GM08714 (cell line): ENCODE data around the gene FBXW12.

Experiments used
- H3K4me3 ChIP-seq: fragments of 200-500 bp; sonication (Bioruptor generic); 2 replicates; pipeline ENCODE4 v1.5.1; 2014; ENCODE audit warnings: mild to moderate bottlenecking, low read length, inconsistent platforms
- ZNF274 ChIP-seq: IDR thresholded peaks from 2 replicates; pipeline ENCODE4 v1.6.1; 2012; ENCODE audit warnings: mild to moderate bottlenecking, low read depth, low read length

The FBXW12 gene

DNA sequence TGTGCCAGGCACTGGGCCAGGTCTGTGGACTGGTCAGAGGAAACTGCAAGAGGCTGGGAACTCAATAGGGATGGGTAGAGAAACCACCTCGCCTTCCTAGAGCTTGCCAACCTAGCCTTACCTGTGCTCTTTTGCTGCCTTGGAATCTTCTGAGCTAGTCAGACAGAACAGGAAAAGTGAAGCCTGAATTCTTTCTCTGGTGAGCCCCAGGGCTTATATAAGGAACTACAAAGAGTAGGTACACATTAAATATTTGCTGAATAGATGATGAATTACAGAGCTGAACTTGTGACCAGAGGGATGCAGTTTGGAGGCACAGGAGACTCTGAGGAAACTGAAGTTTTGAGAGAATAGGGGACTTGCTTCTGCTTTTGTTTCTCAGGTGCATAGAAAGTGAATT lies 15.6 kb upstream of the FBXW12 start:
- no peak for TF ChIP-seq ZNF274
- H3K4me3 ChIP-seq: no peak overlapping the region

DNA sequence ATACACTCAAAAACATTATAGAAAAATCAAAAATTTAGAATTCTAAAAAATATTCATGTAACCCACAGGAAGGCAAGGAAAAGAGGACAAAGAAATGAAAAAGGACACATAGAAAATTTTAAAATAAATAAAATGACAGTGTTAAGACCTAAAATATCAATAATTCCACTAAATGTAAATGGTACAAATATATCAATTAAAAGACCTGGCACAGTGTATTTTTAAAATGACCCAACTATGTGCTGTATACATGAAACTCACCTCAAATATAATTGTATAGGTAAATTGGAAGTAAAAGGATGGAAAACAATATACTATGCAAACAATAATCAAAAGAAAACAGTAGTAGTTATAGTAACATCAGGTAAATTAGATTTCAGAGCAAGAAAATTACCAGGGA lies 10.1 kb upstream of the FBXW12 start:
- H3K4me3 ChIP-seq: no peak overlapping the region
- no peak for TF ChIP-seq ZNF274

DNA sequence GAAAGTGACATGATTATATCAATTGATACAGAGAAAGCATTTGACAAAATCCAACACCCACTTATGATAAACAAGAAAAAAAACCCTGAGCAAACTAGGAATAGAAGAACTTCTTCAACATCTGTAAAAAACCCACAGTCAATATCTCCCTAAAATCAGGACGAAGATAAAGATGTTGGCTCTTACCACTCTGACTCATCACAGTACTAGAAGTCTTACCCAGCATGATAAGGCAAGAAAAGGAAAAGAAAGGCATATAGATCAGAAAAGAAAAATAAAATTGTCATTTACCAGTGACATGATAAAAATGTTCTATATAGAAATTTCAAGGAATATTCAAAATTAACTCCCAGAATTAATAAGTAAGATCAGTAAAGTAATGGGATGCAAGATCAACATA lies 7.2 kb upstream of the FBXW12 start:
- no peak for TF ChIP-seq ZNF274
- H3K4me3 ChIP-seq: no peak overlapping the region

DNA sequence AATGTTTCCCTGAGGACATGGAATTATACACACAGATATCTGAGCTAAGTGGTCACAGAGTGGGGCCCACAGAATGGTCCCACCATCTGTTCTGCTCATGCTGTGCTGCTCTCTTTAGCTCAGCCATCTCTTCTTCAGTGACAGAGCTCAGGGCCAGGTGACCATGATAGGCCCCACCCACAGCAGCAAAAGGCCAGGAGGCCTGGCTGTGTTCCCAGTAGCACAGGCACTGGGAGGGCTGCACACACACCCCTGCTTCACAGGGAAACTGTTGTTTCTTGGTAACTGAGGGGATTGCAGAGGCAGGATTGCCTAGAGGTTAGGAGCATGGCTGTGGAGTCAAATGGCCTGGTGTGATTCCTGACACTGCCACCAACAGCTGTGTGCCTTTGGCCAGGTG lies 4.8 kb upstream of the FBXW12 start:
- no peak for TF ChIP-seq ZNF274
- H3K4me3 ChIP-seq: no peak overlapping the region

DNA sequence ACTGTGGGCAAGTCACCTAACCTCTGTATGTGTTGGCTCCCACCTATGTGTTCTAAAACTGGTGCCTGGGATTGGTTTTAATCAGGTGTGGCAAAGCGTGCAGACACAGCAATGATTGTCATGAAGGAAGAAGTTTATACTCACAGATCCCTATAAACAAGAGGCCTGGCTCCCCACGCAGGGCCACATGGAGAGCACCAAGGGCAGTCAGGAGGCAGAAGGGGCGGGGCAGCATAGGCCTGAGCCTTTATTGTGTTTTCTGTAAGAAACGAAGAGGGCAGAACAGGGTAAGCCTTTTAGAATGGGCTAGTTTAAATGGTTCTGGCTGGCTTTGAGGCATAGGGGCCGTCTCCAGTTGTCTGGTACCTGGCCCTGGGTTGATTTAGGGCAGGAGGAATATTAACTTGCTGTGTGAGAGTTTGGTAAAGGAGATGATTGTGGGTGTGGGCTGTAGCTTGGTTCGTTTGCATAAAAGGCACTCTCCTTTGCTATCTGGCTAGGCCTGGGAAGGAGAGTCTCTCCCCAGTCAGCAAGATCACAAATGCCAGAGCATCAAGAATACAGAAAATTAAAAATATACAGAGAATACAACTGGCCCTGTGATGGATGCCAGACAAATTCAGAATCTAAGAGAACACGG lies 2.2 kb upstream of the FBXW12 start:
- no peak overlapping the region for H3K4me3 ChIP-seq
- TF ChIP-seq ZNF274: no peak

DNA sequence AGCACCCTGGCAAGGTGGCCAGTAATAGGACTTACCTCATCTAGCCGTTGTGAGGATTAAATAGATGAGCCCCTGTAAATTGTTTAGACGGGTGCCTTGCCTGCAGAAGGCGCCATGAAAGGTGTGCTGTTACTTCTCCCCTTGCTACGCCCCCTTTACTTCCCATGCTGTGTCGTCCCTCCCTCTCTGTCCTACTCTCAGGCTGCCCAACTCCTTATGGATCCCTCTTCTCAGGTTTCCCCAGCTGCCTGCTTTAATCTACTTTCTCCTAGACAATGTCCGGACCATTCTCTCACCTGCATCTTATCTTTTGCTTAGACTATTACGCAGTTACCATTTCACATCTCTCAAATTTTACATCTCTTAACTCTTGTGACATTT lies 1.7 kb upstream of the FBXW12 start:
- no peak for TF ChIP-seq ZNF274
- H3K4me3 ChIP-seq: no peak overlapping the region

DNA sequence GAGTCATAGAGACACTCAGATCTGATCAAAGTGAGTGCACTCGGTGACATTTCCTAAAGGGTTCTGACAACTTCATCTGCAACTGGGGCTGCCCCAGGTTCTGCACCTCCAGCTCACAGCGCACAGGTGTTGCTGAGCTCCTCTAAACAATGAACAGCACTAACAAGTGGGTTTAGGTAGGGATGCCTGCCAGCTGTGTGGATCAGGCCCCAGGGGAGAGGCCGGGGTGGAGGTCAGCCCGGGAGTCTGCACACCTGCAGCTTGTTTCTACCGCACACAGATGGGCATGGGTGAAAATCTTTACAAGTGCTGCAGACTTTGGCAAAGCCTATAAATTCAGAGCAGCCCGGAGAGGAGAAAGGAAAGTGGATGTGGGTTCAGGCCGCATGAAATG lies 355 bp downstream of the FBXW12 start:
- TF ChIP-seq ZNF274: no peak
- H3K4me3 ChIP-seq: no peak overlapping the region

DNA sequence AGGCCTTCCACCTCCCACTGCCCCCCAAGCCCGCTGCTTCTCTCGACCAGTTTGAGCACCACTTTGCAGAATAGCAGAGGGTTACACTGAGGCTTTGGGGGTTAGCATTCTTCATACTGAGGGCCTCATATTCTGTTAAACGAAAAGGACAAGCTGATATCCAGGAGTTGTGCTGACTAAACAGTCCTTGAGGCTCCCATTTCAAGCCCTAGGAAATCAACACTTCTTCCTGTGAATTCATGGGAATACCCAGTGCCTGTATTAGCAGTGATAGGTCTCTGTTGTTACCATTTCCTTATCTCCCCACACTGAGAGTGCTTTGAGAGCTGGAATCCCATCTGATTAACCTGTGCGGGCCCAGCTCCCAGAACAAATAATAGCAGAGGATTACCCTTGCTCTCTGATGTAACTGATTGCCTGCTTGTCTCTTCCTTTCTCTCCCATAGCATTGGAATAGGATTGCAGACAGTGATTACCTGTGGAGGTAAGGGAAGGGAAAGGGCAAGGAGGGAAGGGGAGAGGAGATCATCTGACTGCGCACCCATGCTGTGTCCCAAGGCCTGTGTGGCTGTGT lies 930 bp downstream of the FBXW12 start:
- no peak overlapping the region for H3K4me3 ChIP-seq
- TF ChIP-seq ZNF274: no peak

DNA sequence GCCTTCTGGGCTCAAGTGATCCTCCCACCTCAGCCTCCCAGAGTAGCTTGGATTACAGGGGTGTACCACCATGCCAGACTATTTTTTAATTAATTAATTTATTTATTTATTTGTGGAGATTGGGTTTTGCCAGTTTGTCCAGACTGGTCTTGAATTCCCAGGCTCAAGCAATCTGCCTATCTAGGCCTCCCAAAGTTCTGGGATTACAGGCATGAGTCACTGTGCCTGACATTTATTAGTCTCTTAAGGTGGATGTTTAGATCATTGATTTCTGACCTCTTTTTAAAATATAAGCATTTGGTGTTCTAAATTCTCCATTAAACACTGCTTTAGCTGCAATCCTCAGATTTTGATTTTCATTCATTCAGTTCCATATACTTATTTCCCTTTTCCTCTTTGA lies 15.6 kb downstream of the FBXW12 start:
- no peak for TF ChIP-seq ZNF274
- H3K4me3 ChIP-seq: no peak overlapping the region

DNA sequence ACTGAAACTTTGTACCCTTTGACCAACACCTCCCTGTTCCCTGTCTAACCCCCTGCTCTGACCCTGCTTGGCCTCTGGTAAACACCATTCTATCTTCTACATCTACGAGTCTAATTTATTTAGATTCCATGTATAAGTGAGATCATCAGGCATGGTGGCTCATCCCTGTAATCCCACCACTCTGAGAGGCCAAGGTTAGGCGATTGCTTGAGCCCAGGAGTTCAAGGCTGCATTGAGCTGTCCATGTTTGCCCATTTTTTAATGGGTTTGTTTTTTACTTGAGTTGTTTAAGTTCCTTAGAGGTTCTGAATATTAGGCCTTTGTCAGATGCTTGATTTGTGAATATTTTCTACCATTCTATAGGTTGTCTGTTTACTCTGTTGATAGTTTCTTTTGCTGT lies 16.9 kb downstream of the FBXW12 start:
- no peak for TF ChIP-seq ZNF274
- no peak overlapping the region for H3K4me3 ChIP-seq

DNA sequence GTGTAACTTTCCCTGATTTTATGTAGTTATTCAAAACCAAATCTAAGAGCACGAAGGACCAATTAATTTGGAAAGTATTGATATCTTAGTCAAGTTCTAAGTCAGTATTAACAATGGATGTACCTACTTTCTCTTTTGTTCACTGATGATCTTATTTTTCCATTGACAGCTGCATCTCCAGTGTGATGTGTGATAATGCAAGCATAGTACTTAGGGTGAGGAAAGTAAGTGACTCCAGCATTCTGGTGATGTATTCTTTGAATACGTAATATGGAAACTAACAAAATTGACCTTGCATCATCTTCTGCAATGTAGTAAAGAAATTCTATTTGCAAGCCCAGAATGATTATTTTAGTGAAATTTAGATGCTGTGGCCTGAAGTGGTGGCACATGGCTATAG lies 22.4 kb downstream of the FBXW12 start:
- no peak overlapping the region for H3K4me3 ChIP-seq
- TF ChIP-seq ZNF274: no peak

DNA sequence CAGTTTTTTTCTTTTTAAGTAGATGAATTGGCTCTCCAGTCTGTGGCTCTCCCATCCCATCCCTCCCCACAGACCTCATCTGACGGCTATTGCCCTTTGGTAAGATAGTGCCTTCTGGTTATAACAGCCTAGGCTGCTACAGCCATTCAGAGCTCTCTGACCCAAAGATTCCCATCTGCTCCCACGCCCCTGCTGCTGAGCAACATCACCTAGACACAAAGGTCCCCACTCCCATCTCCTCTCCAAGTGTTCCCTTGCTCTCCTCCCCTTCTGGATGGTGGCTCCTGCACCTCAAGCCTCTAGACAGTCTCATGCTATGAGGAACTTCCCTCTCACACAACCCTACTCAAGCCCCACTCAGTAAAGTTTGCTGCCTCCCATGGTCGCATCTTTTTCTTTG lies 23.7 kb downstream of the FBXW12 start:
- TF ChIP-seq ZNF274: no peak
- H3K4me3 ChIP-seq: no peak overlapping the region

DNA sequence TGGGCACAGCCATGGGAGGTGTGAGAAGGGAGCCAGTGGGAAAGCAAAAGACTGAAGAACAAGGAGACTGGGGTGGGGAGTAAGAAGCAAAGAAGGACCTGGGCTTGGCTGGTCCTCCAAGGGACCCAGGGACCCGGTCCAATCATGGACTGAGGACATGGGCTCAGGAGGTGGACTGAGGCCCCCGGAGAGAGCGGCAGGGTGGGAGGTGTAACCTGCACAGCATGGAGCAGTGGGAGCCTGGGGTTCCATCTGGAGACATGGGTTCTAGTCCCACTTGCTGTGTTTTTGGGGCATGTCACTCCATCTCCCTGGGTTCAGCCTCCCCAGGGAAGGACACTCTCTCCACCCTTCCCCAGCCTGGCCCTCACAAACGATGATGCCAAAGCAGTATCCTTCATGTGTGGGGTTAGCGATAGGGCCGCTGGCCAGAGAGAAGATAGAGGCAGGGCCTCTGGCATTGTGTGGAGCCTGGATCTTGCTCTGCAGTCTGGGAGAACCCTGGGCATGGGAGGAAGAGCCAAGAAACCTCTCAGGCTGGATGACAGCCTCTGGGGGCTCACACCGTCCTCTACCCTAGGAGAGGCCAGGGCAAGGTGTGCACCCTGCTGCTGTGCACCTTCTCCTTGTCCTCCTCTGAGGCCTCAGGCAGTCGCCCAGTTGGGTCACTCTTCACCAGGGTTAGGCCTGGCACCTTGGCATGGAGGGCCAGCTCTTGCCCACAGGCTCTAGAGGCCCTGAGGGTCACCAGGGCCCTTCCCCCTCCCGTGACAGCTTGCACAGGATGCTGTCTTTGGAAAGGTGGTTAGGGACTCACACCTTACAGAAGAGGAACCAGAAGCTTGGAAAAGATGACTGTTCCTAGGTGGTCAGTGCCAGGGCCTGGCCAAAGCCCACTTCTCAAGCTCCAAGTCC lies 26.0 kb downstream of the FBXW12 start:
- H3K4me3 ChIP-seq: no peak overlapping the region
- TF ChIP-seq ZNF274: no peak

DNA sequence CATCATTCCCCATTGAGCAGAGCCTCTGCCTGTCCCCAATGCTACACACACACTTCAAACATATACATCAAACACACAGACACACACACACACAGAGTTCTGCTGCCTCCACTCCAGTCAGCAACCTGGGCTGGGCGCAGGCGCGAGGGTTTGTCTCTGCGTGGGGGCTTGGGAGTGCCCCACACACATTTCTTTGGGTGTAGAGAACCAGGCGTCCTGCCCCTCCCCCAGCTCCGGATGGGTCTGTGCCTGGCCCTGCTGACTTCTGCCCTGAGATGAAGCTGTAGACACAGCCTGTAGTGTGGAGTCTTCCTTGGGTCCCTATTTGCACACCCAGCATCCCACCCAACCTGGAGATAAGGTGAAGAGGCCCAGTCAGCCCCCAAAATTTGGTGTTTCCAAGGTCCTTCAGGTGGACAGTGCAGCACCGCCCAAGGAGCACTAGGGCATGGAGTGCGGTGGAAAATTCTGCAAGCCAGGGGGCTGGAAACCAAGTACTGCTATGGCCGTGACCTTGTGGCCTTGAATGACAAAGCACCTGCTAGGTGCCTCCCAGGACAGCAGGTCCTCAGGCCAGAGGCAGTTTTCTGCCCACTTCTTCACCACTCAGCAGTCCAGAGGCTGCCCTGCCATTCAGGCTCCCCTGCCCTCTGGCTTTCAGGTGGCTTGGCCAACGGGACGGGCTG lies 26.8 kb downstream of the FBXW12 start:
- no peak for TF ChIP-seq ZNF274
- H3K4me3 ChIP-seq: no peak overlapping the region

DNA sequence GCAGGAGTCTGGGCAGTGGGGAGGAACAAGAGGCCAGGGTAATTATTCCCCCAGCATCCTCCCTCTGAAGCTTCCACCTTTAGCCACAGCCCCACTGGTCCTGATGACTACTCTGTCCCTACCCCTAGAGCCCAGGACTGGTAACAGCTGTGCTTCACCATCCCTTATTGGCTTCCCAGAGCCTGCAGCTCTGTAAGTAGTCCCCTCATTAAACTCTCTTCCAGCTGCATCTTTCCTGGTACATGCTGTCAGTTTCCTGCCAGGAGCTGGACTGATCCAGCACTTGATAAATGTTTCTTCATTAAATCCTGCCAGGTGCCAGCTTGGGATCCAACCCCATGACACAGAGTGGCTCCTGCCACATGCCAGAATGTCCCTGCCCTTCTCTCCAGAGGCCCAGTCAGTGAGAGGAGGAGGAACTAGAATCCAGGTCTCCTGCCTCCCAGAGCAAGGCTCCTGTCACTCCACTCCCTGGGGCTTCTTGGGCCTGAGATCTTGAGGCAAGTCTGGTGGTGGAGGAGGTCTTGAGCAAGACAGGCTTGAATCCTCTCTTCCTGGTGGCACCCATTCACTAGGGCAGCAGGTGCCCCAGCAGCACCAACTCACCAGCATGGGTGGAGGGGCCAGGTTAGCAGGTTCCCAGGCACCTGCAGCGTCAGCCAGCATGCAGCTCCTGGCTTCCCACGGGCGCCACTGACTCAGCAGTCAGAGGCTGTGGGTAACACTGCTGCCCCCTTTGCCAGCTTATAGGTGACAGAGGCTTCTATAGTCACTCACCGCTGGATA lies 27.6 kb downstream of the FBXW12 start:
- H3K4me3 ChIP-seq: no peak overlapping the region

More for the DNA sequence above, 27.6 kb downstream of the FBXW12 start:
- no peak for TF ChIP-seq ZNF274
